GM10266 (cell line): ENCODE measurements around the gene KIAA1143.

Experiments
- DNase-seq: peaks from one replicate; pipeline ENCODE4 v3.0.0; 2012; ENCODE audit errors: extremely low spot score
- TF ChIP-seq, protein P1 (sequence below): IDR thresholded peaks from 2 replicates; pipeline ENCODE4 v1.5.1; 2012; ENCODE audit warnings: mild to moderate bottlenecking, low read depth; ENCODE audit not compliant: control insufficient read depth, insufficient read depth; ENCODE audit errors: missing control alignments

Gene KIAA1143

GRCh38 chr3:44761424-44762169, at the start of gene KIAA1143, which contains the start of gene KIF15:
TSS of gene KIAA1143 (minus strand) at chr3:44761619. CDS start at chr3:44761602, 17 bp downstream.
TSS of gene KIF15 (plus strand) at chr3:44761794. CDS start at chr3:44761866, 72 bp downstream.
- DNase-seq = peak; percentile 90

DNA sequence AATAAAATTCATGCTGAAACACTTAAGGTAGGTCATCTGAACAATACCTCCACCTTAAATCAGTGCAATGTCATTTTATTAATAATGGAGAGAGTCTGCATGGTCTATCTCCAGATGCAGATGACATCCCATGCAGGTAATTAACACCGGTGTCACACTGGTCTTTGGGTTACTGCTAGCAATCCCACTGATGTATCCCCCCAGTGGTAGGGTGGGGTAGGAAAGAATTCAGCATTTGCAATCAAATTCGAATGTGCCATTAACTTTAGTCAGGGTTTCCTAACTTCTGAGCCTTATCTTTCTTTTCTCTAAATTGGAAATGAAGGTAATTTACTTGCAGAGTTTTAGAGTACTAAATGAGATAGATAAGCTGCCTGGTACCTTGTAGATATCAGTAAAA, 44.5 kb upstream of the KIAA1143 start:
- TF ChIP-seq, protein P1, sequence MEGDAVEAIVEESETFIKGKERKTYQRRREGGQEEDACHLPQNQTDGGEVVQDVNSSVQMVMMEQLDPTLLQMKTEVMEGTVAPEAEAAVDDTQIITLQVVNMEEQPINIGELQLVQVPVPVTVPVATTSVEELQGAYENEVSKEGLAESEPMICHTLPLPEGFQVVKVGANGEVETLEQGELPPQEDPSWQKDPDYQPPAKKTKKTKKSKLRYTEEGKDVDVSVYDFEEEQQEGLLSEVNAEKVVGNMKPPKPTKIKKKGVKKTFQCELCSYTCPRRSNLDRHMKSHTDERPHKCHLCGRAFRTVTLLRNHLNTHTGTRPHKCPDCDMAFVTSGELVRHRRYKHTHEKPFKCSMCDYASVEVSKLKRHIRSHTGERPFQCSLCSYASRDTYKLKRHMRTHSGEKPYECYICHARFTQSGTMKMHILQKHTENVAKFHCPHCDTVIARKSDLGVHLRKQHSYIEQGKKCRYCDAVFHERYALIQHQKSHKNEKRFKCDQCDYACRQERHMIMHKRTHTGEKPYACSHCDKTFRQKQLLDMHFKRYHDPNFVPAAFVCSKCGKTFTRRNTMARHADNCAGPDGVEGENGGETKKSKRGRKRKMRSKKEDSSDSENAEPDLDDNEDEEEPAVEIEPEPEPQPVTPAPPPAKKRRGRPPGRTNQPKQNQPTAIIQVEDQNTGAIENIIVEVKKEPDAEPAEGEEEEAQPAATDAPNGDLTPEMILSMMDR = no peak
- DNase-seq = no peak

More at GRCh38 chr3:44761424-44762169, at the start of gene KIAA1143, which contains the start of gene KIF15:
- TF ChIP-seq, protein P1 = peak; percentile 9

DNA sequence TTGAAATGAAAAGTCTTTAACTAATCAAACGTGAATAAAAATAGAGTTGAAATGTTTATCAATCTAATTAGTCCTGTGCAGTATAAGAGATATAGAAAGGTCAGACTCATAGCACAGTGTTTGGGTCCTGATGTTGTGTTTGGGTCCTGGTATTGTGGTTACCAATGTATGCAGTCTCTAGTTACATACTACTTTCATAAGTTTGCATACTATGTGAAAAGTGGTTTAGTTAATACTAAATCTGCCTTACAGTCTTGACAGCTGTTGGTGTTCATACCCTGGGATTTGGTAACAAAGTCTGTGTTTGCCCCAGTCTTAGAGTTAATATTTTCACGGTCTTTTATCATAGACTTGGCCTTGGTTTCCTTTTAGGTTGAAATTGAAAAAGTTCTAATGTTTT, 41.9 kb upstream of the KIAA1143 start:
- TF ChIP-seq, protein P1 = no peak
- DNase-seq = no peak

GRCh38 chr3:44802011-44802410, 40.6 kb upstream of the KIAA1143 start:
- TF ChIP-seq, protein P1 = no peak
- DNase-seq = no peak

GRCh38 chr3:44795197-44795596, 33.8 kb upstream of the KIAA1143 start:
- DNase-seq = no peak
- TF ChIP-seq, protein P1 = no peak

DNA sequence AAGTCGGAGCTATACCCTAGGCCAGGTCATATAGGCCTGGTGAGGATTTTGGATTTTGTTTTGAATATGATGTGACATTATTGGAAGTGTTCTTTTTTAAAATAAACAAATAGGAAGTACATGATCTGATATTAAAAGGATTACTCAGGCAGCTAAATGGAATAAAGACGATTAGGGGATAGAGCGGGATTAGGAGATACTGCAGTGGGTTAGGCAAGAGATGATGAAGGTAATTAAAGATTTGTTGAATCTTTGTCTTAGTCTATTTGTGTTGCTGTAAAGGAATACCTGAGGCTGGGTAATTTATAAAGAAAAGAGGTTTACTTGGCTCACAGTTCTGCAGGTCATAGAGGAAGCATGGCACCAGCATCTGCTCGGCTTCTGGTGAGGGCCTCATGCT, 21.5 kb upstream of the KIAA1143 start:
- TF ChIP-seq, protein P1 = no peak
- DNase-seq = no peak

DNA sequence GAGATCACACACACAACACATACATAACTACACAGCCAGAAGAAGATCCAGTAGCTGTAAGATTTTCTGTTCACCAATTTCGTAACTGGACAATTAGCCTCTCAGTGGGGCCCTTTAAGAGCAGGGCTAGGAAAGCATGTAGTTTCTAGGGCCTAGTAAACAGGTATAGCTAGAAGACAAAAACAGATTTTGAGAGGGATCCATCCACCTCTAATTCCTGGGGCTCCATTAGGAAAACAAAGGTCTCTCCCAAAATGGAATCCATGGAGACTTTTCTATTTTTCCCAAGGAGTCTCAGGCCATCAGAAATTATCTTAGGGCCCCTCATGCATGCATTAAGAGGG, 10.7 kb upstream of the KIAA1143 start:
- TF ChIP-seq, protein P1 = no peak
- no peak for DNase-seq
